ENCODE results near the gene PDE4A.

- TF ChIP-seq, protein P1, sequence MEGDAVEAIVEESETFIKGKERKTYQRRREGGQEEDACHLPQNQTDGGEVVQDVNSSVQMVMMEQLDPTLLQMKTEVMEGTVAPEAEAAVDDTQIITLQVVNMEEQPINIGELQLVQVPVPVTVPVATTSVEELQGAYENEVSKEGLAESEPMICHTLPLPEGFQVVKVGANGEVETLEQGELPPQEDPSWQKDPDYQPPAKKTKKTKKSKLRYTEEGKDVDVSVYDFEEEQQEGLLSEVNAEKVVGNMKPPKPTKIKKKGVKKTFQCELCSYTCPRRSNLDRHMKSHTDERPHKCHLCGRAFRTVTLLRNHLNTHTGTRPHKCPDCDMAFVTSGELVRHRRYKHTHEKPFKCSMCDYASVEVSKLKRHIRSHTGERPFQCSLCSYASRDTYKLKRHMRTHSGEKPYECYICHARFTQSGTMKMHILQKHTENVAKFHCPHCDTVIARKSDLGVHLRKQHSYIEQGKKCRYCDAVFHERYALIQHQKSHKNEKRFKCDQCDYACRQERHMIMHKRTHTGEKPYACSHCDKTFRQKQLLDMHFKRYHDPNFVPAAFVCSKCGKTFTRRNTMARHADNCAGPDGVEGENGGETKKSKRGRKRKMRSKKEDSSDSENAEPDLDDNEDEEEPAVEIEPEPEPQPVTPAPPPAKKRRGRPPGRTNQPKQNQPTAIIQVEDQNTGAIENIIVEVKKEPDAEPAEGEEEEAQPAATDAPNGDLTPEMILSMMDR (IDR thresholded peaks at IDR 0.05) = no peak
- TF ChIP-seq POLR2A (IDR thresholded peaks at IDR 0.05) = no peak
- TF ChIP-seq EP300 (IDR thresholded peaks at IDR 0.05) = no peak
These were observed 81.7 kb downstream of the PDE4A start for GRCh38 chr19:10501971-10502523.

Measured in suprapubic skin (tissue), 3 donors.